ENCODE measurements around the gene NKX2-3. TPM values are rescaled to one million over a fixed set of nuclear protein-coding genes. Genes with fewer than 3 reads are reported as not detected.
A peak's percentile ranks its signal among the peaks of the same experiment; 100 is the strongest.

Gene NKX2-3
- total and polyA plus RNA-seq, 10 donors: 10.8 to 69.1 (median 31.1) TPM

GRCh38 chr10:99489271-99489670 is 43.5 kb upstream of the NKX2-3 start:
- no peak for DNase-seq
- Histone ChIP-seq H3K27ac (peak overlapping the region in 5 of 8 donors; percentile 22 to 74 (median 55)), H3K27me3 (replicated peaks in 1 of 7) (peaks cover 0 to 34% (median 0%) of the 10 kb centered on the region in 7 donors), H3K4me3 (no peak overlapping the region), H3K9me3 (no peaks in the 10 kb centered on the region), H3K4me1 (peaks cover 0 to 13% (median 6%) of the 10 kb centered on the region in 6 donors), H3K36me3 (no peaks in the 10 kb centered on the region)
- intact Hi-C loops (cut with DNase I; ENCODE audit: low total_unique reads): loop anchor here (10.0 kb wide), 1 partner anchor 56 kb away; no protein-coding TSS in a partner anchor
- TF ChIP-seq POLR2A (IDR thresholded peaks at IDR 0.05) (no peak), CTCF (IDR thresholded peaks at IDR 0.05 in 8 of 11, conservative IDR thresholded peaks at IDR 0.05 in 3 of 11) (no peak), POLR2AphosphoS5 (IDR thresholded peaks at IDR 0.05) (no peak)
- WGBS, 5 donors: 11 to 30% (median 19%) methylated on average over 3 of the region's 3 CpGs

- peaks cover 0 to 6% (median 0%) of the 10 kb centered on the region in 7 donors for H3K27me3 ChIP-seq (replicated peaks in 1 of 7)
- peak; percentile 77 for DNase-seq
- TF ChIP-seq POLR2AphosphoS5 (IDR thresholded peaks at IDR 0.05) (peak in 2 of 3 donors; percentile 2 to 75), POLR2A (IDR thresholded peaks at IDR 0.05) (no peak), CTCF (IDR thresholded peaks at IDR 0.05 in 8 of 11, conservative IDR thresholded peaks at IDR 0.05 in 3 of 11) (no peak)
- WGBS, 5 donors: 26 to 54% (median 45%) methylated on average over 6 of the region's 6 CpGs
- H3K9me3 ChIP-seq: peaks cover 0 to 18% (median 9%) of the 10 kb centered on the region in 8 donors
- H3K36me3 ChIP-seq: no peaks in the 10 kb centered on the region
- no peak overlapping the region for H3K4me3 ChIP-seq
- peak overlapping the region in 7 of 8 donors; percentile 42 to 64 (median 60) for H3K27ac ChIP-seq
- intact Hi-C loops (cut with DNase I; ENCODE audit: low total_unique reads): no loop called here
- H3K4me1 ChIP-seq: peaks cover 0 to 23% (median 6%) of the 10 kb centered on the region in 6 donors
Measured at GRCh38 chr10:99497343-99498025, 35.3 kb upstream of the NKX2-3 start.

- Histone ChIP-seq H3K4me3 (no peak overlapping the region), H3K27ac (no peak overlapping the region), H3K27me3 (replicated peaks in 1 of 7) (peaks cover 0 to 27% (median 0%) of the 10 kb centered on the region in 7 donors), H3K4me1 (no peaks in the 10 kb centered on the region), H3K36me3 (no peaks in the 10 kb centered on the region), H3K9me3 (no peaks in the 10 kb centered on the region)
- 60 to 97% (median 83%) methylated on average over 1 of the region's 1 CpG for WGBS, 5 donors
- TF ChIP-seq POLR2A (IDR thresholded peaks at IDR 0.05) (no peak), CTCF (IDR thresholded peaks at IDR 0.05 in 8 of 11, conservative IDR thresholded peaks at IDR 0.05 in 3 of 11) (no peak)
- intact Hi-C loops (cut with DNase I; ENCODE audit: low total_unique reads): no loop called here
- no peak for DNase-seq
Measured at GRCh38 chr10:99506416-99506815, 26.3 kb upstream of the NKX2-3 start.

GRCh38 chr10:99507265-99507664 is 25.5 kb upstream of the NKX2-3 start:
- intact Hi-C loops (cut with DNase I; ENCODE audit: low total_unique reads): no loop called here
- H3K4me3 ChIP-seq: no peak overlapping the region
- no peak for DNase-seq
- TF ChIP-seq POLR2AphosphoS5 (IDR thresholded peaks at IDR 0.05) (no peak), CTCF (IDR thresholded peaks at IDR 0.05 in 8 of 11, conservative IDR thresholded peaks at IDR 0.05 in 3 of 11) (no peak), POLR2A (IDR thresholded peaks at IDR 0.05) (no peak)
- H3K9me3 ChIP-seq: no peaks in the 10 kb centered on the region
- H3K4me1 ChIP-seq: no peaks in the 10 kb centered on the region
- H3K36me3 ChIP-seq: no peaks in the 10 kb centered on the region
- H3K27ac ChIP-seq: no peak overlapping the region
- peaks cover 0 to 21% (median 0%) of the 10 kb centered on the region in 7 donors for H3K27me3 ChIP-seq (replicated peaks in 1 of 7)
